H9 (cell line): Measurements from ENCODE around the gene DISC1. TPM values are rescaled to one million over a fixed set of nuclear protein-coding genes. Genes with fewer than 3 reads are reported as not detected.

ENCODE experiments used
- DNase-seq: peaks from one replicate; pipeline ENCODE4 v3.0.0-alpha.2; 2017
- H2AFZ ChIP-seq: one replicate; pipeline ENCODE4 v1.6.1; 2013; ENCODE audit warnings: mild to moderate bottlenecking, low read length, control low read depth, moderate library complexity
- H2AK5ac ChIP-seq: 2 replicates; pipeline ENCODE4 v1.6.1; 2013; ENCODE audit warnings: low read length, control low read depth, mixed read lengths; ENCODE audit not compliant: insufficient read length
- H2BK120ac ChIP-seq: one replicate; pipeline ENCODE4 v1.6.1; 2013; ENCODE audit warnings: low read depth, mild to moderate bottlenecking, low read length, control low read depth, inconsistent platforms; ENCODE audit not compliant: poor library complexity, severe bottlenecking
- H2BK12ac ChIP-seq: 2 replicates; pipeline ENCODE4 v1.6.1; 2013; ENCODE audit warnings: low read length, control low read depth, mixed read lengths, low read depth; ENCODE audit not compliant: insufficient read length
- H2BK15ac ChIP-seq: 2 replicates; pipeline ENCODE4 v1.6.1; 2013; ENCODE audit warnings: low read depth, low read length, control low read depth
- H2BK20ac ChIP-seq: one replicate; pipeline ENCODE4 v1.6.1; 2013; ENCODE audit warnings: low read depth, mild to moderate bottlenecking, low read length, control low read depth, inconsistent platforms; ENCODE audit not compliant: poor library complexity, severe bottlenecking
- H2BK5ac ChIP-seq: 2 replicates; pipeline ENCODE4 v1.6.1; 2013; ENCODE audit warnings: low read length, control low read depth, mixed read lengths; ENCODE audit not compliant: insufficient read length
- H3K14ac ChIP-seq: 2 replicates; pipeline ENCODE4 v1.6.1; 2013; ENCODE audit warnings: low read length, control low read depth; ENCODE audit not compliant: insufficient read depth
- H3K18ac ChIP-seq: 2 replicates; pipeline ENCODE4 v1.6.1; 2013; ENCODE audit warnings: low read depth, mild to moderate bottlenecking, mixed read lengths, low read length, control low read depth; ENCODE audit not compliant: insufficient read length
- H3K23ac ChIP-seq: 2 replicates; pipeline ENCODE4 v1.6.1; 2013; ENCODE audit warnings: low read length, control low read depth, mixed read lengths, low read depth; ENCODE audit not compliant: insufficient read length
- H3K23me2 ChIP-seq: 2 replicates; pipeline ENCODE4 v1.6.1; 2013; ENCODE audit warnings: low read depth, mild to moderate bottlenecking, mixed read lengths, low read length, control low read depth; ENCODE audit not compliant: insufficient read length, poor library complexity, severe bottlenecking
- H3K27ac ChIP-seq: 2 replicates; pipeline ENCODE4 v1.5.1; 2013; ENCODE audit warnings: low read length, control low read depth, mixed read lengths, low read depth; ENCODE audit not compliant: insufficient read length
- H3K27me3 ChIP-seq: 2 replicates; pipeline ENCODE4 v1.6.1; 2013; ENCODE audit warnings: low read length, control low read depth, inconsistent platforms; ENCODE audit not compliant: insufficient read depth
- H3K4ac ChIP-seq: 2 replicates; pipeline ENCODE4 v1.6.1; 2013; ENCODE audit warnings: low read depth, mild to moderate bottlenecking, control low read depth, inconsistent platforms, low read length, moderate library complexity
- H3K4me1 ChIP-seq: 2 replicates; pipeline ENCODE4 v1.6.1; 2013; ENCODE audit warnings: low read length, control low read depth, inconsistent platforms; ENCODE audit not compliant: insufficient read depth
- H3K4me2 ChIP-seq: 2 replicates; pipeline ENCODE4 v1.6.1; 2013; ENCODE audit warnings: low read length, control low read depth, mixed read lengths; ENCODE audit not compliant: insufficient read length, insufficient read depth
- H3K56ac ChIP-seq: 2 replicates; pipeline ENCODE4 v1.6.1; 2013; ENCODE audit warnings: low read depth, mild to moderate bottlenecking, mixed read lengths, low read length, control low read depth; ENCODE audit not compliant: insufficient read length
- H3K79me1 ChIP-seq: 2 replicates; pipeline ENCODE4 v1.6.1; 2013; ENCODE audit warnings: low read depth, mild to moderate bottlenecking, moderate library complexity, low read length, control low read depth, inconsistent platforms; ENCODE audit not compliant: insufficient read depth, poor library complexity, severe bottlenecking
- H3K79me2 ChIP-seq: 2 replicates; pipeline ENCODE4 v1.6.1; 2013; ENCODE audit warnings: low read length, control low read depth, inconsistent platforms; ENCODE audit not compliant: insufficient read depth
- H3K9ac ChIP-seq: 2 replicates; pipeline ENCODE4 v1.6.1; 2013; ENCODE audit warnings: low read length, control low read depth, mixed read lengths; ENCODE audit not compliant: insufficient read length; ENCODE audit errors: extremely low read depth
- H3K9me3 ChIP-seq: one replicate; pipeline ENCODE4 v1.6.1; 2013; ENCODE audit warnings: low read depth, low read length, inconsistent platforms; ENCODE audit not compliant: control insufficient read depth
- H3T11ph ChIP-seq: one replicate; pipeline ENCODE4 v1.6.1; 2013; ENCODE audit warnings: mild to moderate bottlenecking, low read length, control low read depth, inconsistent platforms
- H4K20me1 ChIP-seq: one replicate; pipeline ENCODE4 v1.6.1; 2013; ENCODE audit not compliant: control insufficient read depth, insufficient read length, insufficient read depth
- H4K5ac ChIP-seq: 2 replicates; pipeline ENCODE4 v1.6.1; 2013; ENCODE audit warnings: low read depth, mild to moderate bottlenecking, mixed read lengths, low read length, control low read depth; ENCODE audit not compliant: insufficient read length
- H4K8ac ChIP-seq: replicated peaks from 2 replicates; pipeline ENCODE4 v1.6.1; 2013; ENCODE audit warnings: low read length, control low read depth, mixed read lengths, low read depth; ENCODE audit not compliant: insufficient read length
- H4K91ac ChIP-seq: 2 replicates; pipeline ENCODE4 v1.6.1; 2013; ENCODE audit warnings: low read depth, mild to moderate bottlenecking, moderate library complexity, mixed read lengths, low read length, control low read depth; ENCODE audit not compliant: insufficient read length
- H3K27ac Mint-ChIP-seq, 3 experiments: 2 replicates in 2 of 3; 3 replicates in 1 of 3; pipeline ENCODE4 v1.8.0; 2020 to 2021; ENCODE audit warnings: mixed read lengths in 3 of 3, mild to moderate bottlenecking in 1 of 3, moderate library complexity in 1 of 3
- H3K27me3 Mint-ChIP-seq: 2 replicates; pipeline ENCODE4 v1.8.0; 2021; ENCODE audit warnings: low read depth, mild to moderate bottlenecking, moderate library complexity, mixed read lengths
- H3K36me3 Mint-ChIP-seq, 3 experiments: 2 replicates in 2 of 3; 3 replicates in 1 of 3; pipeline ENCODE4 v1.8.0; 2020 to 2021; ENCODE audit warnings: low read depth in 3 of 3, mixed read lengths in 3 of 3; ENCODE audit not compliant: insufficient read depth in 1 of 3
- H3K4me1 Mint-ChIP-seq, 2 experiments: 2 replicates each; pipeline ENCODE4 v1.8.0; 2020; ENCODE audit warnings: mixed read lengths in 2 of 2
- H3K4me3 Mint-ChIP-seq, 2 experiments: 2 replicates in 1 of 2; 3 replicates in 1 of 2; pipeline ENCODE4 v1.8.0; 2020 to 2021; ENCODE audit warnings: mild to moderate bottlenecking in 2 of 2, mixed read lengths in 2 of 2, moderate library complexity in 1 of 2
- H3K9me3 Mint-ChIP-seq, 2 experiments: 2 replicates in 1 of 2; 3 replicates in 1 of 2; pipeline ENCODE4 v1.8.0; 2020; ENCODE audit warnings: mild to moderate bottlenecking in 2 of 2, mixed read lengths in 2 of 2, moderate library complexity in 1 of 2
- WGBS: extraction: QIAGEN DNeasy Blood & Tissue Kit; methylation state at CpG from one replicate; pipeline ENCODE4 v1.1.7; 2013; ENCODE audit warnings: missing lambda C conversion rate, low lambda C conversion rate, mixed read lengths; ENCODE audit not compliant: insufficient read length; ENCODE audit errors: extremely low coverage; 5-methylcytosine and 5-hydroxymethylcytosine counted together
- total RNA-seq: library from RNA; stranded (reverse); gene quantifications from 2 replicates; pipeline ENCODE4 v1.2.1, GENCODE V29; 2021
- TF ChIP-seq, protein P1 (sequence below): fragments of 200-600 bp; sonication (generic); conservative IDR thresholded peaks from 3 replicates; pipeline ENCODE4 v1.8.0; 2021; ENCODE audit warnings: antibody characterized with exemption, mild to moderate bottlenecking

DISC1 gene
- total RNA-seq, 1 experiment from 2014 or later = 2.5 TPM

DNA sequence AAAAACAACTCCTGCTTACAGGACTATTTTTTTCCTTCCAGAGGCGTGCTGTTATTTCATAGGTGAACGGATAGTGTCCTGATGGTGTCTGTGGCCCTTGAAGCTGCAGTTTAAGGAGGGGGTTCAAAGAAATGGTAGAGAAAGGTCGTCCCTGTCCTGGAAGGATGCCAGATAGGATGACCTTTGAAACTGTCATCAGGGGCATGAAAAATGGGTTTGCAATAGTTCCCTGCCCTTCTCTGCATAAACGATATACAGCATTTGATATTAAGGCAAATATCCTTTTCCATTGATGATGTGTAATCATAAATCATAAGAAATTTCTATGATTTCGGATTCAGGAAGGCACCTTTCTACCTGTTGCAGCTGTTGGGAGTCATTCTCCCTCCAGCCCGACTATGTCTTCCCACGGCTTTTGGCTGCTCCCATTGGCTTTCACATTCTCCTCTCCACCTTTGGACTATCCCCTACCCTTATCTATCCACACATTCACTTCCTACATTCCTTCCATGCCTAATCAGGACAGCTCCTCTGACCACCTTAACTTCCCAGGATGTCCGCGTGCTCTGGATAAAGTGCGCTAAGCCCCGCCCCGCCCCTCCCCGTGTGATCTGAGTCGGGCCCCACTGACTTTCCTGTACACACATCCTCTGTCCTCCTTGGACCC is 209.8 kb downstream of the DISC1 start:
- H3K9me3 ChIP-seq = no peaks in the 10 kb centered on the region

More for the DNA sequence above, 209.8 kb downstream of the DISC1 start:
- Histone ChIP-seq H3K4me1 (no peaks in the 10 kb centered on the region), H3K23ac (no peak overlapping the region), H2BK12ac (no peak overlapping the region), H3K79me2 (no peaks in the 10 kb centered on the region), H3K14ac (no peak overlapping the region), H4K91ac (no peak overlapping the region), H2AFZ (no peak overlapping the region), H3K56ac (no peak overlapping the region), H3K27ac (no peak overlapping the region), H2BK5ac (no peak overlapping the region), H4K5ac (no peak overlapping the region), H3K27me3 (no peaks in the 10 kb centered on the region), H3K9ac (no peak overlapping the region), H3K4me2 (no peak overlapping the region), H2BK120ac (no peak overlapping the region), H3K18ac (no peak overlapping the region), H3K4ac (no peak overlapping the region), H2AK5ac (no peak overlapping the region), H3K79me1 (no peaks in the 10 kb centered on the region), H3K23me2 (no peaks in the 10 kb centered on the region), H4K20me1 (no peaks in the 10 kb centered on the region), H4K8ac (no peak overlapping the region), H2BK15ac (no peak overlapping the region), H3T11ph (no peak overlapping the region), H2BK20ac (no peak overlapping the region)
- Mint-ChIP-seq H3K9me3 (peaks cover 0 to 4% of the 10 kb centered on the region in 2 experiments; a peak in 2 of 5 replicates), H3K27ac (no peak overlapping the region), H3K4me3 (no peak overlapping the region; a peak in 1 of 5 replicates), H3K27me3 (peaks cover 4% of the 10 kb centered on the region; the same call in 1 of the 2 replicates), H3K4me1 (peaks cover 6 to 15% of the 10 kb centered on the region in 2 experiments; a peak in 3 of 4 replicates), H3K36me3 (peaks cover 0 to 8% (median 5%) of the 10 kb centered on the region in 3 experiments; a peak in 2 of 7 replicates)
- no peak for DNase-seq
- WGBS = no CpG with 5 or more reads among the region's 14 CpGs
- TF ChIP-seq, protein P1, sequence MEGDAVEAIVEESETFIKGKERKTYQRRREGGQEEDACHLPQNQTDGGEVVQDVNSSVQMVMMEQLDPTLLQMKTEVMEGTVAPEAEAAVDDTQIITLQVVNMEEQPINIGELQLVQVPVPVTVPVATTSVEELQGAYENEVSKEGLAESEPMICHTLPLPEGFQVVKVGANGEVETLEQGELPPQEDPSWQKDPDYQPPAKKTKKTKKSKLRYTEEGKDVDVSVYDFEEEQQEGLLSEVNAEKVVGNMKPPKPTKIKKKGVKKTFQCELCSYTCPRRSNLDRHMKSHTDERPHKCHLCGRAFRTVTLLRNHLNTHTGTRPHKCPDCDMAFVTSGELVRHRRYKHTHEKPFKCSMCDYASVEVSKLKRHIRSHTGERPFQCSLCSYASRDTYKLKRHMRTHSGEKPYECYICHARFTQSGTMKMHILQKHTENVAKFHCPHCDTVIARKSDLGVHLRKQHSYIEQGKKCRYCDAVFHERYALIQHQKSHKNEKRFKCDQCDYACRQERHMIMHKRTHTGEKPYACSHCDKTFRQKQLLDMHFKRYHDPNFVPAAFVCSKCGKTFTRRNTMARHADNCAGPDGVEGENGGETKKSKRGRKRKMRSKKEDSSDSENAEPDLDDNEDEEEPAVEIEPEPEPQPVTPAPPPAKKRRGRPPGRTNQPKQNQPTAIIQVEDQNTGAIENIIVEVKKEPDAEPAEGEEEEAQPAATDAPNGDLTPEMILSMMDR = no peak
